ENCODE data around the gene SCYL3.
"Not testable (repeated sequence)": the region's sequence is repeated elsewhere in the genome, so short reads cannot be mapped to it uniquely, and the experiment has no call there.

Gene SCYL3

DNA sequence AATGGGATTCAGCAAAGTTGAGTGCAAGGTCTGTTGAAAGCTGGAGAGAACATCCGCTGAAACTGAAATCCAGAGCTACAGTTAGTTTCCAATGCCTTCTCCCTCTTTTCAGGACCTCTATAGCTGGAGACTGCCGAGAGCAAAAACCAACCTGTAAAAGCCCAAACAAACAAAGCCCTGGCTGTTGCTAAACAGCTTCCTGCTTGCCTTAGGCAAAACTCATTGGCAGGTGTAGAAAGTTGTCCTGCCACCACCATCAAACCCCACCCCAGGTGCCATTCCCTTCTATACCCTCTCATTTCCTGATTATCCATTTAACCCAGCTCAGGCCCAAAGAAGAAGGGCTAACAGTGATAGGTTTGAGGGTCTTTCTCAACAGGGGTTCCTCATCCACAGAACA lies 24.7 kb downstream of the SCYL3 start:
- DNase-seq = no peak

DNA sequence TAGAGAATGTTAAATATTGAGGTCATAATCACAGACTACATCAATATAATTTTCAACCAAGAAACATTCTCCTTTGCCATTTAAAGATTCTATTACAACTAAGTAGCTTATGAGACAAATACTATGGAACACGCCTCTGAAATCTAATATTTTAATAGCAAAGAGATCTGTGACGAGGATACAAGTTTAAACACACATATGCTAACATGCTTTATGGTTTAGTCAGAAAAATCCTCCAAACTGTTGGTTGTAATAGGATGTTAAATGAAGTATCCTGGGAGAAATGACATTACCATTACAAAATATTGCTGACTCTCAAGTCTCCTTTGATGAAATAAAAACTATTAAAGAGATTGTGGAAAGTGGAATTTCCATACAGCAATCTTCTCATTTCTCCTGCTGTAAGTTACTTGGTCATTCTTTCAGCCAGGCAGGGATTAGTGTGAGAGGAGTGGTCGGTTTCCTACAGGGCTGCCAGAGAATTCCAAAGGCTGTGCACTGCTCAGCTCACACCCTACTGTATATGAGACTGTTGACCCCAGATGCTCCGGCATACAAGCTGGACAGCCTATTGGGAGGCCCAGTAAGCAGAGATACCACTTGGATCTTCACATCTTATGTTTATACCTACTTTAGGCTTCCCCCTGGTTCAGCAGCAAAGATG lies 26.6 kb downstream of the SCYL3 start:
- no peak for DNase-seq

DNA sequence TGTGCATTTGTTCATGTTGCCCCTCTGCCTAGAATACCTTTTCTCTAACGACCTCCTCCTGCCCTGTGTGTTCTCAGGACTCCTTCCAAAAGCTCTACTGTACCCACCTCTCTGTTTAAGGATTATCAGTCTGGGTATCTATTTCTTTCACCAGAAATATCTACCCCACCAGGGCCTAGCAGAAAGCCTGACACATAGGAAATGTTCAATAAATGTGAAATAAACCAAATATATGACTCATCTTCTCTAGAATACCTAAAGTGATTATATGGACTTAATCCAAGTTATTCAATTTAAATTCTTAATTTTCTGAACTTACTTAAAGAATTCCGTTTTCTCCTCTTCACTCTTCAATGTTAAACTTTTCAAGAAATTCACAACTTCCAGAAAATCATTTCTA lies 27.1 kb downstream of the SCYL3 start:
- no peak for DNase-seq

DNA sequence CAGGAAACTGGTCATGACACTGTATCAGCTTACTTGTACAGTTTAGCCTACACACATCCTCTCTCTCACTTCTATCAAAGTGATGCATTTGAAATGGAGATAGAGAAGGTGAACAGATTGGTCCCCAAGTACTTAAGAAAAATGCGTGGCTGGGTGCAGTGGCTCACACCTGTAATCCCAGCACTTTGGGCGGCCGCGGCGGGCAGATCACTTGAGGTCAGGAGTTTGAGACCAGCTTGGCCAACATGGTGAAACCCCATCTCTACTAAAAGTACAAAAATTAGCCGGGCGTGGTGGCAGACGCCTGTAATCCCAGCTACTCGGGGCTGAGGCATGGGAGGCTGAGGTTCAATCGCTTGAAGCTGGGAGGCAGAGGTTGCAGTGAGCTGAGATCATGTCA lies 29.2 kb downstream of the SCYL3 start:
- not testable (repeated sequence) for DNase-seq

DNA sequence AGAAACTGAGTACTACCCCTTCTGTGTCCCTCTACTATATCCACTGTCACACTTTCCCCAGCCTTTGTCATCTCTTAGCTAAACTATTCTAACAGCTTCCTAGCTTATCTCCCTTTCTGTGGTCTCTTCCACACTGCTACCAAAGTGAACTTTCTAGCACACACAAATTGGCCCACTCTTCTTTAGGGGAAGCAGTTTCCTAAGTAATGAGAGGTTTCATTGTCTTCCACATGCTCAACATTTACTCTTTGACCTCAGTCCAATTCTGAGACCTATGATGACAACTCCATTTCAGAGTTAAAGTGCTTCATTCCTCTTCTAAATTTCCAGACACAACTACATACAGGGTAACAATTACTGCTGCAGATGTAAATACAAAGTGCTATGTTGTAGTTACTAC lies 32.9 kb downstream of the SCYL3 start:
- no peak for DNase-seq

DNA sequence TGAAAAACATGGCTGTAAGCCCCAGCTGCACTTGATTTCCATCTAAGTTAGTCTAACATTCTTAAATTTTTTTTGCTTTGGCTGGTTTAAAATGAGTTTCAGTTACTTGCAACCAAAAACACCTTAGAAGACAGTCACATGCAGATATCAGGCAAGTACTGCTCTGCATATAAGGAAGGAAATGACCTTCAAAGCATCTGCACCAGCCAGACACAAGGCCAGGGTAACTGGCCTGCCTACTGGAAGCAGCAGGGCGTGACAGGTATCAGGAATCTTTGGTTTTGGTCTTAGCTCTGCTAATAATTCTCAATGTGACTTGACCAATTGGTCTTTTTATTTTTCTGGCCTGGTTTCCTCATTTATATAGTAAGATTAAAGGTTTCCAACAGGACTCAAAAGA lies 33.5 kb downstream of the SCYL3 start:
- no peak for DNase-seq

DNA sequence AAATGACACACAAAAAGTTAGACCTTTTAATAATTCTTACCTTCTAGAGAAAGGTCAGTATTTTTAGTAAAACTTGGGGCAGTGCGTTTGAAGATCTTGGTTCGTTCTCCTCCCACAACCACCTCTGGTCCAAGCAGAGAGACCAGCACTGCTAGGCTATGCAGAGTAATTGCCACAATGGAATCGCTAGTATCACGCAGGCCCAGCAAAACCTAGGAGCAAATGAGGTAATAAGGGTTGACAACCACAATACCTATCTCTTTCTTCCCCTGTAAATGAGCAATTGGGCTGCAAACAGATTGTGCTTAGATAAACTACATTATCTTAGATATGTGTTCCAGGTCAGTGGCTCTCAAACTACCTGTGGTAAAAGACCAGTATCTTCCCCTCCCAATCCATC lies 34.7 kb downstream of the SCYL3 start:
- no peak for DNase-seq

DNA sequence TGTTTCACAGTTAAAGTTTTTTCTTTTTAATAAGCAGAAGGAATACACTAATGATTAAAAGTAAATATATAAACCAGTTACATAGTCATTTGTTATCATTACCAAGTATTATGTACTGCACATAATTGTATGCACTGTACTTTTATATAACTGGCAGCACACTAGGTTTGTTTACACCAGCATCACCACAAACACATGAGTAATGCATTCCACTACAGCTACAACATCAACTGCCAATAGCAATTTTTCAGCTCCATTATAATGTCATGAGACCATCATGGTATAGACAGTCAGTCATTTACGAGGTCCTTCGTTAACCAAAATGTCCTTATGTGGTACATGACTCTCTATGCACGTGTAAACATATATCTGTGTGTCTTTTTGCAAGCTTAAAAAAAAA lies 35.2 kb downstream of the SCYL3 start:
- DNase-seq = no peak

DNA sequence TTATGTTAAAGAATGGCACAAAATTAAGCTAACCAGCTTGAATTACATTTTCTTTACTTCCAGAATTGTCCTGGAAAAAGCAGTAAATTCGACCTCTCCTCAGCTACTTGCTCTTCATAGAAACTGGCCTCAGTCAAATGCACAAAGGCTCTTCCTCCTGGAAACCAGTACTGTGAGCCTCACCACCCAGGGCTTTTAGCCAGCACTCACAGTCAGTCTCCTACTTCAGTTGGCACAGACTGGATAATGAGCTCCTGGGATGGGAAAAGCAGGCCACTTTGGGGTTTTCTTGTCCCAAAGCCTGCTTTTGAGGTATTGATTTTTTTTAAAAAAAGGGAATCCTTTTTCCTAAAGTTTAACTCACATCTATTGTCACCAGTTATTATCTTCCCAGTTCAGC lies 40.4 kb downstream of the SCYL3 start:
- no peak for DNase-seq

DNA sequence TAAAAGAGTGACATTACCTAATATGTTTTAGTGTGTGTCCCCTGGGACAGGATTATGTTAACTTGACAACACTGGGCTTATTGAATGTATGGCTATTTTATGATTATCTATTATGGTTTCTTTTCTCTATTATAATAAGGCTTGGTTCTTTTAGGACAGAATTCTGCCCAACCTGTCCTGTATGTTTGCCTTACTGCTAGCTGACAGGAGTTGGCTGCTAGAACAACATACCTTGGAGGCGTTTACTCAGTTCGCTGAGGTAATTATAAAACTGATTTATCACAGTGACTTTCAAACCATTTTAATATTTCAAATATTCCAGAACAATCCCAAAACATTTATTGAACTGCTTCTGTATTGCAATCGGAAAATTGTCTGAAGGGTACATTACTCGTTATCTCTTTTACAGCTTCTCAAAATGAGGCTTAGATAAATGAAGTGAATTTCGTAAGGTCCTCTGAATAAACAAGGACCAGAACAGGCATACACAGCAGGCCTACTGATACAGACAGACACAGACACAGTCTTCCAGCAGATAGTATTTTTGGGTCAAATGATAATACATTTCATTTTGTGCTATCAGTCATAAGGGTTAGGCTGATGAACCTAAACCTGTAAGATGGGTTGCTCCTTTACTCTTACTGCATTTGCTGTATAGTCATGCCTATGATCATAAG lies 44.2 kb downstream of the SCYL3 start:
- no peak for DNase-seq

DNA sequence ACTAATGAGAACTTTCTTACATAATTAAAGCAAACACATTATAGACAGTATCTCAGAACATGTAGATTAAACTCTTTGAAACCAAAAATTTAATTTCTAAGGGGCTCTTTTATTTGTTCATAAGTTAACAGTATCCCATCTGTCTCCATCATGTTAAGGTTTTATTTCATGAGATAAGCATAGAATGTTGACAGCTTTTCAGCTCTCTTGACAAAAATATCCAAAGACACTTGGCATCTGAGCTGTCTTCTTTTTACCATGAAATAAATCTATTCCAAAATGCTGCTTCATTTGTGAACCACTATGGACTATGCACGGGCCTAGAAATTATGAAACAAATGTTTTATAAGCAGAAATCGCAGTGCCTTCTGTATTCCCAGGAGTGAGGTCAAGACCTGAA lies 45.2 kb downstream of the SCYL3 start:
- DNase-seq = no peak

DNA sequence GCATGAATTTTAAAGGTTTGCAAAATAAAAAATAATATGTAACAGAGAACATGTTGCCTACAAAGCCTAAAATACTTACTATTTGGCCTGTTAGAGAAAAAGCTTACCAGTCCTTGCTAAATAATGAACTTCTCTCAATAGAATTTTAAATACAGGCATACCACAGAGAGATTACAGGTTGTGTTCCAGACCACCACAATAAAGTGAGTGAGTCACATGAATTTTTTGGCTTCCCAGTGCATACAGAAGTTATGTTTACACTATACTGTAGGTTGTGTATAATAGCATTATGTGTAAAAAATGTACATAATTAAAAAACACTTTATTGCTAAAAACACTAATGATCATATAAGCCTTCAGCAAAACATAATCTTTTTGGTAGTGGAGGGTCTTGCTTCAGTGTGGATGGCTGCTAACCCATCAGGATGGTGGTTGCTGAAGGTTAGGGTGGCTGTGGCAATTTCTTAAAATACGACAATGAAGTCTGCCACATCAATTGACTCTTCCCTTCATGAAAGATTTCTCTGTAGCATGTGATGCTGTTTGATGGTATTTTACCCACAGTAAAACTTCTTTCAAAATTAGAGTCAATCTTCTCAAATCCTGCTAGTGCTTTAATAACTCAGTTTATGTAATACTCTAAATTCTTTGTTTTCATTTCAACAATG lies 48.6 kb downstream of the SCYL3 start:
- no peak for DNase-seq

DNA sequence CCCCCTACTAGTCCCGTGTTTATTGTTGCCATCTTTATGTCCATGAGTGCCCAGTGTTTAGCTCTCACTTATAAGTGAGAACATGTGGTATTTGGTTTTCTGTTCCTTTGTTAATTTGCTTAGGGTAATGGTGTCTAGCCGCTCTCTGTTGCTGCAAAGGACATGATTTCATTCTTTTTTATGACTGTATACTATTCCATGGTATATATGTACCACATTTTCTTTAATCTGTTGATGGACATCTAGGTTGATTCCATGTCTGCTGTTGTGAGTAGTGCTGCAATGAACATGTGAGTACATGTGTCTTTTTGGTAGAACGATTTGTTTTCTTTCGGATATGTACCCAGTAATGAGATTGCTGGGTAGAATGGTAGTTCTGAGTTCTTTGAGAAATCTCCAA lies 54.8 kb downstream of the SCYL3 start:
- DNase-seq = no peak

DNA sequence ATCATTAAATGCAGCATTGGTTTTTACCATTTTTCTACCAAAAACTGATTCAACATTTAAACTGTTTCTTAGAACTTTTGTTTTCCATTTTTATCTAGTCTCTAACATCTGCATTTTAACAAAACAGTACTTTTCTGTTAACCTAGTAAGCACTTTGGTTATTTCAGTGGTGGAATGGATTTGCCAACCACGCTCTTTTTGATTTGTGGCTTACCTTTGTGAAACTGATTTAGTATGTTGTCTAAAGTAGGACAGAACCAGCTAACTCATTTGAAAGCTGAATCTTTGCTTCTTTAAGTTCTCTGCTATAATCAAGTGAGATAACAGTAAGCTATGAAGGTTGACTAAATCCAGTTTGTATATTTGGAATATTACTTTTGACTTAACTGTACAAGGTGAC lies 57.5 kb downstream of the SCYL3 start:
- DNase-seq = no peak

DNA sequence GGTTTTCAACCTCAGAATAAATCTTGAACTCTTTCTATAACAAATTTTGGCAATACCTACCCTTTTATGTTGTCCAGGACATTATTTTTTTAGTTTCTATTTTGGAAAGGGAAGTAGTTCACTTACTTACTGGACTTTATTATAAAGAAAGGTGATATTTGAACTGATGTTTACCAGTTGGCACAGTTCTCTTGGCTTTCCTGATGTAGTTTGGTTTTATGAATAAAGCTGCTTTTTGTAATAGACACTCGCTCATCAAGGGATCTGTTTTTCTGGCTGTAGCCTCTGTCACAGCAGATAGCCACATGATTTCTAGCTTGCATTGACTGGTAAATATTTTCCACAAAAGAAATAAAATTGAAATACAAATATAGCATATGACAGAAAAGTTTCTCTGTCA lies 58.0 kb downstream of the SCYL3 start:
- DNase-seq = no peak

DNA sequence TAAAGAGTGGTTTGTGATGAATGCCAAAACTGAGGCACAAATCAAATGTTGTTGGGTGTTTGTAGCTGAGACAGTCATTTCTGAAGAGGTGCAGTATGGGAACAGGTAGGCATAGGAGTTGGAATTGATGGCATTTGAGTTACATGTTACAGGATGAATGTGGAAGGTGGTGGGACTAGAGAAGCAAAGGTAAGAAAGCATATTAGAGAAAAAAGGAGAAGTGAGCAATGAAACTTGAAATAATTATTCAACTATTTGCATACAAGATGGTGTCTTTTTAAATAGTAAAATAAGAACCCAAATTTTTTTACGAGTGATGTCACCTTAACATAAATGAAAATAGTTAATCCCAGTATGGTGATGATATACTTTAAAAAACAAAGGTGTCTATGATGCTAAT lies 58.8 kb downstream of the SCYL3 start:
- DNase-seq = no peak

DNA sequence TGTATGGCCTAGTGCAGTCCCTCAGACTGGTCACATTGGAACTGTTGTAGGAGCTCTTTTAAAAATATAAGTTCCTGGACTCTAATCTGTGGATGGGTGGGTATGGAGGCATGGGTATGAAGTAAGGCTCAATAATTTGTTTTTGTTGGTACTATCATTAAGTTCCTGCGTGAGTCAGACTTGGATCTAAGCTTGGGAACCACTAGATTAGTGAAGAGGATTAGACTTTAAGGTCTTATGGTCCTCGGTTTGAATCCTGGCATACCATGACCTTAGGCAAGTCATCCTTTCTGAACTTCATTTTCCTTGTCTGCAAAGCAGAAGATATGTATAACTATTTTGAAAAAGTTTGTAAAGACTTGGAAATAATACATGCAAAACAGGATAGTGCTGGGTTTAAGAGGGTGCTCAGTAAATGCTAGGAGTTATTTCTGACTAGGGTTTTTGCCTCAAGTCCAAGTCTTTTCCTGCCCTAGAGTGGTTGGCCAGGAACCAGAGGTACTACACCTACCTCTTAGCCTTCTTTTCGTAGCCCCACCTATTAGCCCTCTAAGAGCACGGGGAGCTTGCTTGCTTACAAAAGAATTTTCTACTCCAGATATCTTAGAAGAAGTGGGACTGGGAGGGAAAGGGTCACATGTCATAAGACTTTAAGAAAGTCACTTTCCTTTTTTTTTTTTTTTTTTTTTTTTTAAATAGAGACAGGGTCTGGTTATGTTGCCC lies 60.4 kb downstream of the SCYL3 start:
- no peak for DNase-seq

DNA sequence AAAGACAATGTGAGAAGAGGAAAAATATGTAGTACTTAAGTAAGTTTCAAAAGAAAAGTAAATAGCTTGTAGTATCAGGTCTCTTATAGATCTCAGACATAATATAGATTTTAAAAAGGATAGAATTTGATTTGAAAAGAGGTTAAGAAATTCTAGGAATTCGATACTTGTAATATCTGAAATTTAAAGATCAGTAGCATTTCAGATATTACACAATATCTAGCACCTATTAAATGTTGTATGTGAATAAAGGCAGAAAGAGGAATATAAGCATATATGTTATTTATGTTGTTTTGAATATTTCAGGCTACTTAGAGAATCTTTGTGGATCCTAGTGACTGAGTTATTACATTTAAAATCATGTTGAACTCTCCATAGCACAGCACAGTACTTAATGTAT lies 64.0 kb downstream of the SCYL3 start:
- no peak for DNase-seq

DNA sequence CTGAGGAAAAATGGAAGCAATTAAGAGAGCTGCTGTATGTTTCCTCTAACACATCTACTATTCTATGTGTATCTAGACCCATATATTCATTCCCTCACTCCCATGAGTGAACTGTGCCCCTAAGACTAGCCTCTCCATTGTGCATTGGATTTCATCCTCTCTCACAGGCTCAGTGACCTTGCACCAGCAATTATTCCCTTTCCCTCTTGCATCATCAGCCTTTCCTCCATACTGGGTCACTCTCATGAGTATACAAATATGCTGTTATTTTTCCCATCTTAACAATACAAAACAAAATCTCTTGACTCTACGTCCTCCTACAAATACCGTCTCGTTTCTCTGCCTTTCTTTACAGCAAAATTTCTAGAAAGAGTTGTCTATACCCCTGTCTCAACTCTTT lies 69.5 kb downstream of the SCYL3 start:
- DNase-seq = no peak

DNA sequence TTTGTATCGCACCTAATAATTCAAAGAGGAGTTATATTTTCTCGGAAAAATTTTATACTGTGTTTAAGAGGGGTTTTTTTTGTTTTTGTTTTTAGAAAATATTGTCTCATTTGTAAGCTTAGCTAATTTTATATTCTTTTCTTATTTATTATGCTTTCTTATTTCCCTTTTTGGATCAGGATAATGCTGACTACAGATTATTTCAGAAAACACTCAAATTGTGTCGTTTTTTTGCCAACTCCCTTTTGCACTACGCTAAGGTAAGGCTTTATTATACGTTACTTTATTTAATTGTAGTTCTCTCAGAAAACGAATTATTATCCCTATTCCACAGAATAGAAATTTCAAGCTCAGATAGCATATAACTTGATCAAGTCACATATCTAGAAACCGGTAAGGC lies 72.2 kb downstream of the SCYL3 start:
- no peak for DNase-seq

DNA sequence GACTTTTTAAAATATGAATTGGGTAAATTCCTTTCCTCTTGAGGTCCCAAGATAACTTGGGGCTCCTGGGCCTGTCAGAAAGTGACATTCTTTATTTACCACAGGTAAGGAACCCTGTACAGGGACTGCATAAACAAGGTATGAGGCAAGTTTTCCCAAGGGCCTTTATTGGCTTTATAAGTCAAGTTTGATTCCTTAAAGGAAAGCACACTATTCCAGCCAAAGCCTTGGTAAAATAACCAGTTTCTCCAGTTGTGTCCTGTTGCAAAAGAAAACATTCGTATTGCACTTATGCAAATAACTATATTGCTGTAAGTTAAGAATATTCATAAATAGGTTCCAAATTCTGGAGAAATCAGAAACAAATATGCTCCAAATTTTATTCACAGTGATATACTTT lies 77.1 kb downstream of the SCYL3 start:
- DNase-seq = no peak

DNA sequence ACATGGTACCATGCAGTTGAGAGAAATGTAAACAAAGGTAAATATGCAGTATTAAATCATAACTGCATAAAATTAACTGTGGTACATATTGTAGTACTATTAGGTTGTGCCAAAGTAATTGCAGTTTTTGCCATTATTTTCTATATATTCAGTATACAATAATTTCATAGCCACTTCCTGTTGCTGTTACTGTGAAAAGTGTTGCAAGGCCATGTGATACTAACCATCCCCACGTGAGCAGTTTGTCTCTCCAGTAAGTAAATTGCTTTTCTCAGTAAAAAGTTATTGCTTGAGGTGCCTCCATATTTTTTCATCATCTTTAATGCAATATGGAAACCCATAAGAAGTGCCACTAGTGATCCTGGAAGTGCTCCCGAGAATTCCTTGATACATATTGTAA lies 79.4 kb downstream of the SCYL3 start:
- no peak for DNase-seq

DNA sequence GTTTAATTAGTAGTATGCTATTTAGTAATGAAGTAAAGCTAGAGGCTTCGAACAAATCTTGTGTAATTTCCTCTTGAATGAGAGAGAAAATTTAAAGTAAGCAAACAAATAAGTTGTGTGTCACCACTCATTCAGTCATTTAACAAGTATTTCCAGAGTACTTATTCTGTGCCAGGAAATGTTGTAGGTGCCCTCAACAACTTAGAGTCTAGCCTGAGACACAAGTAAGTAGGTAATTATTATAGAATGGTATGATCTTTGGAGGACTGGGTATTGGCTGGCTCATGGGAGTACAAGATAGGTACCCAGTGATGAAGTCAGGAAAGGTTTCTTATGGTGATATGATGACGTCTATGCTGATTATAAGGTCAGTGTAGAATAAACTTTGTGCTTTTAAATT lies 81.6 kb downstream of the SCYL3 start:
- DNase-seq = no peak

All from NCI-H1105 treated with DMSO at 0.1 percent for 48 hours (cell line).